KG1 (cell line): ENCODE measurements around the gene PSME2.

ENCODE experiments used
- DNase-seq: peaks from one replicate; lab custom pipeline; 2025; lab: John Stamatoyannopoulos, UW

PSME2 gene

GRCh38 chr14:24179294-24179960 lies 33.0 kb upstream of the PSME2 start:
- no peak for DNase-seq

DNA sequence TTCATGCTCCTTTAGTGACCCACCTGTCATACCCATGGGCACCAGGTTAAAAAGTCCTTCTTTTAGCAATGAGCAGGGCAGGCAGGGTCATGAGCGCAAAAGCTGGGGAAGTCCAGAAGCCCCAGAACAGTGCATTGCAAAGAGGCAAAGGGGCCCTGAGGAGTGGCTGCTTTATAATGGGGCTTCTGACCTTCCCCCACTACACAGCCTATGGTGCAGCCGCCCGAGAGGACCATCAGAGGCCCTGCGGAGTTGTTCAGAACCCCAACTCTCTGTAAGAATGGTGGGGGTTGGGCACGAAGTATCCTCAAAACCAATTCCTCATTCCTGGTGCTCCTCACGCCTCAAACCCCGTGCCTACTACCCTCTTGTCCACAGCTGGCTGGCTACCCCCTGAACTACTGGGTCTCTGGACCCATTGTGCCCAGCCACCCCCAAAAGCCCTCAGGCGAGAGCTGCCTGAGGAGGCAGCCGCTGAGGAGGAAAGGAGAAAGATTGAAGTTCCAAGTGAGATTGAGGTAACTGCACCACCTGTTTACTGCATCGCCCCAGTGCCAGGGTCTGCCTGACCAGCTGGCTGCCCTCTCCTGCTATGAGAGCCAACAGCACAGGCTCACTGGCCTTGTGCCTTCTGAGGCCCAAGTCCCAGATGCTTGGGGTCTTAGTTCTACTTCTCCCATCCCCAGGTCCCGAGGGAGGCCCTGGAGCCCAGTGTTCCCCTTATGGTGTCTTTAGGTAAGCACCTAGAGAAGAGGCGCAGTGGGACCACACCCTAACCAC lies 32.2 kb upstream of the PSME2 start:
- DNase-seq: no peak

- DNase-seq: no peak
These were observed 31.5 kb upstream of the PSME2 start for GRCh38 chr14:24177891-24178290.

- no peak for DNase-seq
These were observed 30.8 kb upstream of the PSME2 start for GRCh38 chr14:24177041-24177825.

- no peak for DNase-seq
These were observed 30.2 kb upstream of the PSME2 start for GRCh38 chr14:24176599-24176998.

DNA sequence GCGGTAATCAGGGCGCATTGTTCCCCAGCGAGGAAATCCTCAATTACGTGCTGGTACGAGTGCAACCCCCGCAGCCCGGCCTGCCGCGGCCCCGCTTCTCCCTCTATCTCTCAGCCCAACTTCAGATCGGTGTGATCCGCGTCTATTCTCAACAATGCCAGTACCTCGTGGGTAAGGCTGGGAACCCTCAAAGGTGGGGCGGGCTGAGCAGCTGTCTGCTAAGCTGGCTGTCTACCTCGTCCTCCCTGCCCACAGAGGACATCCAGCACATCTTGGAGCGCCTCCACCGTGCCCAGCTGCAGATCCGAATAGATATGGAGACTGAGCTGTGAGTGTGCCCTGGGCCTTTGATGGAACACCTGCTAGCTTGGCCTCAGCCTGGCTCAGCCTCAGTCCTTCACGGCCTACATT lies 26.5 kb upstream of the PSME2 start:
- DNase-seq: no peak

GRCh38 chr14:24172261-24172860 lies 26.0 kb upstream of the PSME2 start:
- no peak for DNase-seq

GRCh38 chr14:24171422-24172260 lies 25.2 kb upstream of the PSME2 start, which contains the start of gene REC8:
Gene REC8 (plus strand): TSS chr14:24172080. CDS start chr14:24172553, 473 bp downstream.
- DNase-seq: no peak

GRCh38 chr14:24167469-24168114 lies 21.2 kb upstream of the PSME2 start:
- no peak for DNase-seq

GRCh38 chr14:24165785-24166184 lies 19.4 kb upstream of the PSME2 start:
- DNase-seq: no peak

DNA sequence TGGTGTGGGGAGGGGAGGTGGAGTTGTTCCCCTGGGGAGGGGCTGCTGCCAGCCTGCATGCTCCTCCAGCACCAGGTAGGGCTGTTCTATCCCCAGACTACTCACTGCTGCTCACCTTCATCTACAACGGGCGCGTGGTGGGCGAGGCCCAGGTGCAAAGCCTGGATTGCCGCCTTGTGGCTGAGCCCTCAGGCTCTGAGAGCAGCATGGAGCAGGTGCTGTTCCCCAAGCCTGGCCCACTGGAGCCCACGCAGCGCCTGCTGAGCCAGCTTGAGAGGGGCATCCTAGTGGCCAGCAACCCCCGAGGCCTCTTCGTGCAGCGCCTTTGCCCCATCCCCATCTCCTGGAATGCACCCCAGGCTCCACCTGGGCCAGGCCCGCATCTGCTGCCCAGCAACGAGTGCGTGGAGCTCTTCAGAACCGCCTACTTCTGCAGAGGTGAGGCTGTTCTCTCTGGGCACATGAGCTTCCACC lies 18.1 kb upstream of the PSME2 start:
- DNase-seq: no peak

- no peak for DNase-seq
These were observed 15.7 kb upstream of the PSME2 start for GRCh38 chr14:24162093-24162492.

GRCh38 chr14:24160850-24161804 lies 14.7 kb upstream of the PSME2 start, which contains the start of gene IRF9:
Gene IRF9 (plus strand): TSS chr14:24161265. CDS start chr14:24162145, 880 bp downstream.
- peak; percentile 91 for DNase-seq

GRCh38 chr14:24160499-24160849 lies 14.1 kb upstream of the PSME2 start:
- DNase-seq: no peak

GRCh38 chr14:24159777-24160498 lies 13.5 kb upstream of the PSME2 start:
- DNase-seq: no peak

GRCh38 chr14:24157331-24157730 lies 10.9 kb upstream of the PSME2 start:
- DNase-seq: no peak

DNA sequence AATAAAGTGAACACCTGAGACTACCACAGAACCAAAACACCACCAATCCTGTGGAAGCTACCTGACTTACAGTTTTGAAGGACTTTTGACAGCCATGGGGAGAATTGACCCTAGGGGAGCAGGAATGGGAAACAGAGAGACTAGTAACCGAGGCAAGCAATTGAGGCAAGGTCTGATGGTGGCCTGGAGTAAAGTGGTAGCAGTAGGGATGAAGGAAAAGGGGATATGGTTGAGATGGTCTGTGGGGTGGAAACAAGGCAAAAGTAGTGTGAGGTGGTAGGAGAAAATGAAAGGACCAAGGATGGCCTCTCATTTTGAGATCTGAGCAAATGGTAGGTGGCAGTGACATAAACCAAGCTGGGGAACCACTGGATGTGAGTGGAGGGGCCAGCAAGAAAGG lies 10.4 kb upstream of the PSME2 start:
- DNase-seq: no peak

DNA sequence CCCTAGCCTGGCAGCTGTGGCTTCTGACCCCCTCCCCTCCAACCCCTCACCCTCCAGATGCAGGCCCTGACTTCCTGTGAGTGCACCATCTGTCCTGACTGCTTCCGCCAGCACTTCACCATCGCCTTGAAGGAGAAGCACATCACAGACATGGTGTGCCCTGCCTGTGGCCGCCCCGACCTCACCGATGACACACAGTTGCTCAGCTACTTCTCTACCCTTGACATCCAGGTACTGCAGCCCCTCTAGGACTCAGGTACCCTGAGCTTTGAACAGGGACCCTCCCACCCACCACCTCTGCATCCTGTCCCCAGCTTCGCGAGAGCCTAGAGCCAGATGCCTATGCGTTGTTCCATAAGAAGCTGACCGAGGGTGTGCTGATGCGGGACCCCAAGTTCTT lies 8.7 kb upstream of the PSME2 start:
- DNase-seq: no peak
